Sigmoid colon (tissue), 4 donors: ENCODE data around the gene ACOT7.

Source experiments
- CTCF ChIP-seq, 4 experiments: fragments of 450-650 bp in 3 of 4; fragments of 200-600 bp in 1 of 4; IDR thresholded peaks; one replicate each; pipeline ENCODE4 v1.5.1; 2016 to 2019; ENCODE audit warnings: antibody characterized with exemption in 4 of 4, mild to moderate bottlenecking in 3 of 4, moderate library complexity in 2 of 4
- EP300 ChIP-seq, 4 donors: sonication (generic); formaldehyde crosslinking; IDR thresholded peaks; one replicate each; pipeline ENCODE4 v1.6.1; 2017; ENCODE audit warnings: antibody characterized with exemption in 4 of 4
- POLR2A ChIP-seq, 2 donors: fragments of 450-650 bp; IDR thresholded peaks; one replicate each; pipeline ENCODE4 v1.6.1; 2016; ENCODE audit warnings: antibody characterized with exemption in 2 of 2, mild to moderate bottlenecking in 2 of 2, moderate library complexity in 2 of 2
- POLR2AphosphoS5 ChIP-seq, 4 donors: sonication (generic); formaldehyde crosslinking; IDR thresholded peaks; one replicate each; pipeline ENCODE4 v1.6.1; 2017; ENCODE audit warnings: antibody characterized with exemption in 4 of 4

GRCh38 chr1:6269296-6269695 lies 124.3 kb downstream of the ACOT7 start:
- TF ChIP-seq CTCF (IDR thresholded peaks at IDR 0.05) (no peak), EP300 (IDR thresholded peaks at IDR 0.05) (no peak), POLR2AphosphoS5 (IDR thresholded peaks at IDR 0.05) (no peak), POLR2A (IDR thresholded peaks at IDR 0.05) (no peak)
